ENCODE data around the gene PGBD1. TPM values are rescaled to one million over a fixed set of nuclear protein-coding genes. Genes with fewer than 3 reads are reported as not detected.

The PGBD1 gene
- total and polyA plus RNA-seq, 2 of the 13 experiments (the other 11 are each of a cell fraction or from before 2014, with no cell fraction given) = 3.6 to 6.9 TPM

DNA sequence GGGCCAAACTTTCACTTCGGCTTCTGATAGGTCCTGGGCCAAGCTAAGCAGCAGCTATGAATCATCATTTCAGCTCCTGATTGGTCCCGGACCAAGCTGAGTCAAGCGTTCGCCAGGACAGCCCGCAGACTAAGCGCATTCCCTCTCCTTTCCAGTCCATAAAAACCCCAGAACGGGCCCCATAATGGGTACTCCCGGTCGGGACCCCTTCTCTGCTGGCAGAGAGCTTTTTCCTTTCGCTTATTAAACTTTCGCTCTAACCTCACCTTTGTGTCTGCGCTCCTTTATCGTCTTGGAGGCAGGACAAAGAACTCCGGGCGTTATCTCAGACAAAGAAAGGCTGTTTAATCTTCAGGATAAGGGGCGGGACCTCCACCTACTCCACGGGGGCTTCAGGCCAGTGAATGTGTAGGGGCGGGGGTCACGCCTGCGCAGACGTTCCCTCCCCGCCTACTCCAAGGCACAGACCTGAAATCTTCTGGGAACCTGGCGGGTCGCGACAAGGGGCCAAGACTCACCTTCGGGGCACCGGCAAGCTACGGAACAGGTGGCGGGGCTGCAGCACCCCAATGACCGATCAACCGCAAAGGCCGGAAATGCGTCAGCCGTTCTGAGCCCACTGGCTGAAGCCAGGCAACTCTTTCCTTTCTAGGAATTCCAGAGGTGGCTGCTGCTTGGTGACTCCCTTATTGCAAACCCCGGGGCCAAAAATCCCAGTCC, 54.4 kb downstream of the PGBD1 start, which contains the start of gene ZSCAN31 (continued):
- TF ChIP-seq, protein P1, sequence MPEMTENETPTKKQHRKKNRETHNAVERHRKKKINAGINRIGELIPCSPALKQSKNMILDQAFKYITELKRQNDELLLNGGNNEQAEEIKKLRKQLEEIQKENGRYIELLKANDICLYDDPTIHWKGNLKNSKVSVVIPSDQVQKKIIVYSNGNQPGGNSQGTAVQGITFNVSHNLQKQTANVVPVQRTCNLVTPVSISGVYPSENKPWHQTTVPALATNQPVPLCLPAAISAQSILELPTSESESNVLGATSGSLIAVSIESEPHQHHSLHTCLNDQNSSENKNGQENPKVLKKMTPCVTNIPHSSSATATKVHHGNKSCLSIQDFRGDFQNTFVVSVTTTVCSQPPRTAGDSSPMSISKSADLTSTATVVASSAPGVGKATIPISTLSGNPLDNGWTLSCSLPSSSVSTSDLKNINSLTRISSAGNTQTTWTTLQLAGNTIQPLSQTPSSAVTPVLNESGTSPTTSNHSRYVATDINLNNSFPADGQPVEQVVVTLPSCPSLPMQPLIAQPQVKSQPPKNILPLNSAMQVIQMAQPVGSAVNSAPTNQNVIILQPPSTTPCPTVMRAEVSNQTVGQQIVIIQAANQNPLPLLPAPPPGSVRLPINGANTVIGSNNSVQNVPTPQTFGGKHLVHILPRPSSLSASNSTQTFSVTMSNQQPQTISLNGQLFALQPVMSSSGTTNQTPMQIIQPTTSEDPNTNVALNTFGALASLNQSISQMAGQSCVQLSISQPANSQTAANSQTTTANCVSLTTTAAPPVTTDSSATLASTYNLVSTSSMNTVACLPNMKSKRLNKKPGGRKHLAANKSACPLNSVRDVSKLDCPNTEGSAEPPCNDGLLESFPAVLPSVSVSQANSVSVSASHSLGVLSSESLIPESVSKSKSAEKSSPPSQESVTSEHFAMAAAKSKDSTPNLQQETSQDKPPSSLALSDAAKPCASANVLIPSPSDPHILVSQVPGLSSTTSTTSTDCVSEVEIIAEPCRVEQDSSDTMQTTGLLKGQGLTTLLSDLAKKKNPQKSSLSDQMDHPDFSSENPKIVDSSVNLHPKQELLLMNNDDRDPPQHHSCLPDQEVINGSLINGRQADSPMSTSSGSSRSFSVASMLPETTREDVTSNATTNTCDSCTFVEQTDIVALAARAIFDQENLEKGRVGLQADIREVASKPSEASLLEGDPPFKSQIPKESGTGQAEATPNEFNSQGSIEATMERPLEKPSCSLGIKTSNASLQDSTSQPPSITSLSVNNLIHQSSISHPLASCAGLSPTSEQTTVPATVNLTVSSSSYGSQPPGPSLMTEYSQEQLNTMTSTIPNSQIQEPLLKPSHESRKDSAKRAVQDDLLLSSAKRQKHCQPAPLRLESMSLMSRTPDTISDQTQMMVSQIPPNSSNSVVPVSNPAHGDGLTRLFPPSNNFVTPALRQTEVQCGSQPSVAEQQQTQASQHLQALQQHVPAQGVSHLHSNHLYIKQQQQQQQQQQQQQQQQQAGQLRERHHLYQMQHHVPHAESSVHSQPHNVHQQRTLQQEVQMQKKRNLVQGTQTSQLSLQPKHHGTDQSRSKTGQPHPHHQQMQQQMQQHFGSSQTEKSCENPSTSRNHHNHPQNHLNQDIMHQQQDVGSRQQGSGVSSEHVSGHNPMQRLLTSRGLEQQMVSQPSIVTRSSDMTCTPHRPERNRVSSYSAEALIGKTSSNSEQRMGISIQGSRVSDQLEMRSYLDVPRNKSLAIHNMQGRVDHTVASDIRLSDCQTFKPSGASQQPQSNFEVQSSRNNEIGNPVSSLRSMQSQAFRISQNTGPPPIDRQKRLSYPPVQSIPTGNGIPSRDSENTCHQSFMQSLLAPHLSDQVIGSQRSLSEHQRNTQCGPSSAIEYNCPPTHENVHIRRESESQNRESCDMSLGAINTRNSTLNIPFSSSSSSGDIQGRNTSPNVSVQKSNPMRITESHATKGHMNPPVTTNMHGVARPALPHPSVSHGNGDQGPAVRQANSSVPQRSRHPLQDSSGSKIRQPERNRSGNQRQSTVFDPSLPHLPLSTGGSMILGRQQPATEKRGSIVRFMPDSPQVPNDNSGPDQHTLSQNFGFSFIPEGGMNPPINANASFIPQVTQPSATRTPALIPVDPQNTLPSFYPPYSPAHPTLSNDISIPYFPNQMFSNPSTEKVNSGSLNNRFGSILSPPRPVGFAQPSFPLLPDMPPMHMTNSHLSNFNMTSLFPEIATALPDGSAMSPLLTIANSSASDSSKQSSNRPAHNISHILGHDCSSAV (CRISPR knock-in tag; IDR thresholded peaks at IDR 0.05; ENCODE audit: borderline replicate concordance) = no peak
- no peak for TF ChIP-seq ZNF749 (CRISPR knock-in tag; IDR thresholded peaks at IDR 0.05; ENCODE audit: borderline replicate concordance)
- TF ChIP-seq, protein P2, sequence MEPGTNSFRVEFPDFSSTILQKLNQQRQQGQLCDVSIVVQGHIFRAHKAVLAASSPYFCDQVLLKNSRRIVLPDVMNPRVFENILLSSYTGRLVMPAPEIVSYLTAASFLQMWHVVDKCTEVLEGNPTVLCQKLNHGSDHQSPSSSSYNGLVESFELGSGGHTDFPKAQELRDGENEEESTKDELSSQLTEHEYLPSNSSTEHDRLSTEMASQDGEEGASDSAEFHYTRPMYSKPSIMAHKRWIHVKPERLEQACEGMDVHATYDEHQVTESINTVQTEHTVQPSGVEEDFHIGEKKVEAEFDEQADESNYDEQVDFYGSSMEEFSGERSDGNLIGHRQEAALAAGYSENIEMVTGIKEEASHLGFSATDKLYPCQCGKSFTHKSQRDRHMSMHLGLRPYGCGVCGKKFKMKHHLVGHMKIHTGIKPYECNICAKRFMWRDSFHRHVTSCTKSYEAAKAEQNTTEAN (CRISPR knock-in tag; conservative IDR thresholded peaks at IDR 0.05) = peak; percentile 45; the same call in 1 of the 2 replicates
- TF ChIP-seq, protein P3, sequence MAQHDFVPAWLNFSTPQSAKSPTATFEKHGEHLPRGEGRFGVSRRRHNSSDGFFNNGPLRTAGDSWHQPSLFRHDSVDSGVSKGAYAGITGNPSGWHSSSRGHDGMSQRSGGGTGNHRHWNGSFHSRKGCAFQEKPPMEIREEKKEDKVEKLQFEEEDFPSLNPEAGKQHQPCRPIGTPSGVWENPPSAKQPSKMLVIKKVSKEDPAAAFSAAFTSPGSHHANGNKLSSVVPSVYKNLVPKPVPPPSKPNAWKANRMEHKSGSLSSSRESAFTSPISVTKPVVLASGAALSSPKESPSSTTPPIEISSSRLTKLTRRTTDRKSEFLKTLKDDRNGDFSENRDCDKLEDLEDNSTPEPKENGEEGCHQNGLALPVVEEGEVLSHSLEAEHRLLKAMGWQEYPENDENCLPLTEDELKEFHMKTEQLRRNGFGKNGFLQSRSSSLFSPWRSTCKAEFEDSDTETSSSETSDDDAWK (CRISPR knock-in tag; IDR thresholded peaks at IDR 0.05) = no peak
- TF ChIP-seq KAT7 (CRISPR knock-in tag; IDR thresholded peaks at IDR 0.05; ENCODE audit: borderline replicate concordance) = no peak; the same call in 1 of the 2 replicates
- peak; percentile 48; the same call in 1 of the 2 replicates for TF ChIP-seq ZNF337 (CRISPR knock-in tag; IDR thresholded peaks at IDR 0.05; ENCODE audit: borderline replicate concordance, low read depth)
- TF ChIP-seq ZFP36L1 (CRISPR knock-in tag; IDR thresholded peaks at IDR 0.05) = peak; percentile 42; the same call in 1 of the 2 replicates
- peak; percentile 49; the same call in 1 of the 2 replicates for TF ChIP-seq KLF15 (CRISPR knock-in tag; IDR thresholded peaks at IDR 0.05; ENCODE audit: borderline replicate concordance)
- no peak for TF ChIP-seq NR3C1 (CRISPR knock-in tag; IDR thresholded peaks at IDR 0.05)
- no peak for TF ChIP-seq SRSF4 (IDR thresholded peaks at IDR 0.05; ENCODE audit: low read depth, low read length, poor library complexity, severe bottlenecking)
- peak; percentile 11; the same call in 1 of the 2 replicates for TF ChIP-seq ARID3A (IDR thresholded peaks at IDR 0.05; ENCODE audit: low read depth, low read length)
- TF ChIP-seq ZSCAN12 (CRISPR knock-in tag; IDR thresholded peaks at IDR 0.05) = 0 out of 2 replicates have a peak, but pooled peaks have one; percentile 24
- no peak; the same call in 1 of the 2 replicates for TF ChIP-seq ZNF546 (CRISPR knock-in tag; conservative IDR thresholded peaks at IDR 0.05)
- no peak for TF ChIP-seq ZFYVE20 (CRISPR knock-in tag; IDR thresholded peaks at IDR 0.05; ENCODE audit: borderline replicate concordance, low read depth)
- peak; percentile 91 for TF ChIP-seq ZBTB7A (CRISPR knock-in tag; IDR thresholded peaks at IDR 0.05)

Data from HepG2 (cell line).